Calu3 (cell line): ENCODE measurements around the gene CMKLR1. TPM values are rescaled to one million over a fixed set of nuclear protein-coding genes. Genes with fewer than 3 reads are reported as not detected.

Experiments
- BruUV-seq: library from RNA; stranded (reverse); fragments of 400-500 nt; replicated peaks from 2 replicates; lab custom pipeline; 2021; lab: Mats Ljungman, UMichigan
- CTCF ChIA-PET: fragments of 300-600 bp; sonication (Branson Sonifier 250); formaldehyde crosslinking; loops from one replicate; lab custom pipeline; 2022; ENCODE audit warnings: antibody characterized with exemption; lab: Charles Lee
- DNase-seq: peaks from one replicate; pipeline ENCODE4 v3.0.0; 2022
- H3K27ac Mint-ChIP-seq: one replicate; pipeline ENCODE4 v1.8.0; 2022; ENCODE audit warnings: mixed read lengths; ENCODE audit not compliant: unreplicated experiment
- H3K27me3 Mint-ChIP-seq: one replicate; pipeline ENCODE4 v1.8.0; 2022; ENCODE audit warnings: mixed read lengths; ENCODE audit not compliant: unreplicated experiment
- H3K36me3 Mint-ChIP-seq: one replicate; pipeline ENCODE4 v1.8.0; 2022; ENCODE audit warnings: mild to moderate bottlenecking, moderate library complexity, mixed read lengths; ENCODE audit not compliant: insufficient read depth, unreplicated experiment
- H3K4me1 Mint-ChIP-seq: one replicate; pipeline ENCODE4 v1.8.0; 2022; ENCODE audit warnings: mild to moderate bottlenecking, low read depth, mixed read lengths; ENCODE audit not compliant: unreplicated experiment
- H3K4me3 Mint-ChIP-seq: one replicate; pipeline ENCODE4 v1.8.0; 2022; ENCODE audit warnings: mild to moderate bottlenecking, low read depth, moderate library complexity, mixed read lengths; ENCODE audit not compliant: unreplicated experiment
- H3K9me3 Mint-ChIP-seq: one replicate; pipeline ENCODE4 v1.8.0; 2022; ENCODE audit warnings: low read depth, mixed read lengths; ENCODE audit not compliant: unreplicated experiment
- intact Hi-C: fragments of 100-400 bp; cut with micrococcal nuclease; formaldehyde crosslinking; loops from one replicate; pipeline ENCODE4 v1.10.0; 2022; ENCODE audit not compliant: unreplicated experiment
- total RNA-seq: library from RNA; stranded (reverse); gene quantifications from 2 replicates; pipeline ENCODE4 v1.2.3, GENCODE V29; 2022
- TF ChIP-seq, protein P1 (sequence below): fragments of 200-600 bp; IDR thresholded peaks from one replicate; pipeline ENCODE4 v1.8.0; 2022; ENCODE audit warnings: antibody characterized with exemption; ENCODE audit not compliant: unreplicated experiment

The CMKLR1 gene
- total RNA-seq, 1 experiment from 2014 or later = not detected

DNA sequence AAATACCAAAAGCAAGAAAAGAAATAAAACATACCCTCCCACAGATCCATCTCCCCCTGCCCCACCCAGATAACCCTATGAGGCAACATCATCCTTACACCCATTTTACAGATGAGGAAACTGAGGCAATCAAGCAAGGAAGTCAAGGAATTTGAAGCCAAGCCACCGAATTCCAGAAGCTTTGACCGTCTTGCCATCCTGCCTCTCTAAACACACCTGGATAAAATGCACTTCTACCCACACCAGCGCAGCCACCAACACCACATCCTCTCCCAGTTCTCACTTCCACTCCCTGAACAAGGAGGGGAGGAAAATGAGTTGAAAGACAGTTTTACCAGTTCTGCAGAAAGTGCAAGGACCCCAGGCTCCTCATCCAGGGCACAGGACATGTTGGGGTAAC is 13.6 kb downstream of the CMKLR1 start:
- H3K27me3 Mint-ChIP-seq = peaks cover 86% of the 10 kb centered on the region
- no peak overlapping the region for H3K4me3 Mint-ChIP-seq
- no TSS peak for BruUV-seq
- no peaks in the 10 kb centered on the region for H3K4me1 Mint-ChIP-seq
- DNase-seq = no peak
- intact Hi-C loops = no loop called here
- H3K9me3 Mint-ChIP-seq = no peaks in the 10 kb centered on the region
- TF ChIP-seq, protein P1, sequence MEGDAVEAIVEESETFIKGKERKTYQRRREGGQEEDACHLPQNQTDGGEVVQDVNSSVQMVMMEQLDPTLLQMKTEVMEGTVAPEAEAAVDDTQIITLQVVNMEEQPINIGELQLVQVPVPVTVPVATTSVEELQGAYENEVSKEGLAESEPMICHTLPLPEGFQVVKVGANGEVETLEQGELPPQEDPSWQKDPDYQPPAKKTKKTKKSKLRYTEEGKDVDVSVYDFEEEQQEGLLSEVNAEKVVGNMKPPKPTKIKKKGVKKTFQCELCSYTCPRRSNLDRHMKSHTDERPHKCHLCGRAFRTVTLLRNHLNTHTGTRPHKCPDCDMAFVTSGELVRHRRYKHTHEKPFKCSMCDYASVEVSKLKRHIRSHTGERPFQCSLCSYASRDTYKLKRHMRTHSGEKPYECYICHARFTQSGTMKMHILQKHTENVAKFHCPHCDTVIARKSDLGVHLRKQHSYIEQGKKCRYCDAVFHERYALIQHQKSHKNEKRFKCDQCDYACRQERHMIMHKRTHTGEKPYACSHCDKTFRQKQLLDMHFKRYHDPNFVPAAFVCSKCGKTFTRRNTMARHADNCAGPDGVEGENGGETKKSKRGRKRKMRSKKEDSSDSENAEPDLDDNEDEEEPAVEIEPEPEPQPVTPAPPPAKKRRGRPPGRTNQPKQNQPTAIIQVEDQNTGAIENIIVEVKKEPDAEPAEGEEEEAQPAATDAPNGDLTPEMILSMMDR = no peak
- H3K27ac Mint-ChIP-seq = no peak overlapping the region
- CTCF ChIA-PET = no interaction called here
- no peaks in the 10 kb centered on the region for H3K36me3 Mint-ChIP-seq

DNA sequence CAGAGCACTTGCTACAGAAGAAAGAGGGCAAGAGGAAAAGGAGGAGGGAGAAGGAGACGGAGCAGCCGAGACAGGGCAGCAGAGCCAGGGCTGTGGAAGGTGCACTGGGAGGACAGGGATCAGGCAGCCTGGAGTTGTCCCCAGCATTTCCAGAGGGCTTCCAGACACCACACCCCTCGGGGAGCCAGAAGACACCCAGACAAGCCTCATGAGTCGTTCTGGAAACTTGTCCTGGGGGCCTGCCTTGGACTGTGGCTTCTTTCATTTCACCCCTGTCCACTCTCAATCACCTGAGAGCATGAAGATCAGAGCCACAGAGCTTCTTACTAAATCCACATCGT is 14.1 kb downstream of the CMKLR1 start:
- Mint-ChIP-seq H3K27ac (no peak overlapping the region), H3K4me1 (no peaks in the 10 kb centered on the region), H3K27me3 (peaks cover 86% of the 10 kb centered on the region), H3K36me3 (no peaks in the 10 kb centered on the region), H3K9me3 (no peaks in the 10 kb centered on the region), H3K4me3 (no peak overlapping the region)
- DNase-seq = no peak
- BruUV-seq = no TSS peak
- intact Hi-C loops = no loop called here
- TF ChIP-seq, protein P1 = no peak
- CTCF ChIA-PET = no interaction called here

DNA sequence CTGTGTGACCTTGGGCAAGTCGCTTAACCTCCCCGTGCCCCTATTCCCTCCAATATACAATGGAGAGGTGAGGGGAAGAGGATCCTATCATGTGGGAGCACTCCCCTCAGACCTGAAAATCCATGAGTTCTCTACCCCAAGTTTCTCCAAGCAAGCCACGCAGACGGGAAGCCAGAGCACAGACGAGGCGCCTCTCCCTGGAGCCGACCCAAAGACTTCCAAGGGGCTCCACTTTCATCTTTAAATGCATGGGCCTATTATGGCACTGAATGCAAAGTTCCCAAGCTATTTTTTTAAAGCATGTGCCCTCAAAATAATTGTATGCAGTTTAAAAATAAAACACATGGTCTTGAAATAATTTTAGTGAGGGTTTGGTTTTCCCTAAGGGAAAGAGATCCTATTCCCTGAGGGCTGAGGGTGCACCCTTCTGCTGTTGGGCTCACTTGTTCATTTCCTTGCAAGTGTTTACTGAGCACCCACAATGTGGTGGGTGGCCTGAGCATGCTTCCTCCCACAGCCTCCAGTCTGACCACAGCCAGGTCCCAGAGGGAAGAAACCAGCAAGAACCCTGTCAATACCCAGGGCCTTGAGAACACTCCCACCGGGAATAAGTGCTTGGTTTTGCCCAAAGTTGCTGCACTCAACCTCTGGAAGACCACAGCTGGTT is 14.6 kb downstream of the CMKLR1 start:
- no peak for DNase-seq
- peaks cover 86% of the 10 kb centered on the region for H3K27me3 Mint-ChIP-seq
- no peak overlapping the region for H3K27ac Mint-ChIP-seq
- H3K4me1 Mint-ChIP-seq = no peaks in the 10 kb centered on the region
- H3K9me3 Mint-ChIP-seq = no peaks in the 10 kb centered on the region
- CTCF ChIA-PET = no interaction called here
- intact Hi-C loops = no loop called here
- H3K36me3 Mint-ChIP-seq = no peaks in the 10 kb centered on the region
- TF ChIP-seq, protein P1 = no peak
- no peak overlapping the region for H3K4me3 Mint-ChIP-seq
- BruUV-seq = no TSS peak

DNA sequence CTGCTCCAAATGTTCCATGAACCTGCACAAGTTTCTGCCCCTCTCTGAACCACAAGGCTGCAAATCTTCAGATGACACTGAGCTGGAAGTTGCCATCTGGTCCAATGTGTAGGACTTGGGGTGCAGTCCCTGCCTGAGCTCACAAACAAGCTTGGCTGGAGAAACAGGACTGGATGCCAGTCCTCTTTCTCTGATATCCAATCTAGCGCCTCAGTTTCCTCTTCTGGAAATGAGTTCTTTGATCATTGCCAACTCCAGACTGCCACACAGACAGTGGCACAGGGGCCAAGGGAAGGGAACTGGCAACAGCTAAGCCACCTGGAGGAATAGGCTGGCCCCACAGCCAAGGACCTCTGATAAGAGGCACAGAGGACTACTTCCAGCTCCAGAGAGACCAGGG is 15.5 kb downstream of the CMKLR1 start:
- no peak for DNase-seq
- Mint-ChIP-seq H3K27me3 (peaks cover 86% of the 10 kb centered on the region), H3K4me3 (no peak overlapping the region), H3K27ac (no peak overlapping the region), H3K36me3 (no peaks in the 10 kb centered on the region), H3K4me1 (no peaks in the 10 kb centered on the region), H3K9me3 (no peaks in the 10 kb centered on the region)
- TF ChIP-seq, protein P1 = no peak
- intact Hi-C loops = no loop called here
- no TSS peak for BruUV-seq
- CTCF ChIA-PET = interaction anchor here (0.8 kb wide), 1 partner anchor 25 kb away, joined by 3 read pairs; no protein-coding TSS in a partner anchor
